GM12873 (cell line): ENCODE data around the gene RALGDS.

Experiments used
- TF ChIP-seq, protein P1 (sequence below): IDR thresholded peaks from 2 replicates; pipeline ENCODE4 v1.5.1; 2012; ENCODE audit warnings: low read depth, mild to moderate bottlenecking, moderate library complexity, low read length, control low read depth; ENCODE audit not compliant: insufficient read depth; ENCODE audit errors: missing control alignments

The RALGDS gene

DNA sequence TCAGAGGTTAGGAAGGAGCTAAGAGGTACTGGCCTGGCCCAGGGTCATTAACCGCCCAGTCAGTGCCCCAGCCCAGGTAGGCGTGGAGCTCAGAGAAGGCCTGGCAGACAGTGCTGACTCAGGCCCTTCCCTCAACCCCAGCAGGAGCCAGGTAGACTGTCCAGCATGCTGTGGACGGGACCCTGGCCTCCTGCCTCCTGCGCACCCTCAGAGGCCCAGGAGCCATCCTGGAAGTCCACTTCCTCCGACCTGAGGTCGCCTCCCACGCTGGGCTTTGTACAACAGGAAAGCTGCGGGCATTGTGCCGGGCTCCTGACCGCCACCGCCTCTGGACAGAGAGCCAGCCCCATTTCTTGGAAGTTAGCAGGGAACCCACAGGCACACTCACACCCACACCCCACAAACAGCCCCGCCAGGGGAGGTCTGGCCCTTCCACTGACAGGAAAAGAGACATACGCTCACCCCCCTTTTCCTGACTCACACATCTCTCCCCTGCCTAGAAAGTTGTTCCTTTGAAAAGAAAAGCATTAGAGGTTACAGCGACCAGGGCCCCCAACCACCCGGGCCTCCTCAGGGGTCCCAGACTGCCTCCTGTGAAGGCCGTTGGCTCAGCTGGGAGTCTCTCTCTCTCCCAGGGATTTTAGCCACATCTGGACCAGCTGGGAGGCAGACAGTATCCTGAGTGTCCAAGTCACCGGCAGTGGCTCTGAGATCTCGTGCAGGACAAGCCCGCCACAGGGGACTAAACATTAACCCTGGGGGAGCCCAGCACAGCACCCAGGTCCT lies 7.7 kb downstream of the RALGDS start:
- TF ChIP-seq, protein P1, sequence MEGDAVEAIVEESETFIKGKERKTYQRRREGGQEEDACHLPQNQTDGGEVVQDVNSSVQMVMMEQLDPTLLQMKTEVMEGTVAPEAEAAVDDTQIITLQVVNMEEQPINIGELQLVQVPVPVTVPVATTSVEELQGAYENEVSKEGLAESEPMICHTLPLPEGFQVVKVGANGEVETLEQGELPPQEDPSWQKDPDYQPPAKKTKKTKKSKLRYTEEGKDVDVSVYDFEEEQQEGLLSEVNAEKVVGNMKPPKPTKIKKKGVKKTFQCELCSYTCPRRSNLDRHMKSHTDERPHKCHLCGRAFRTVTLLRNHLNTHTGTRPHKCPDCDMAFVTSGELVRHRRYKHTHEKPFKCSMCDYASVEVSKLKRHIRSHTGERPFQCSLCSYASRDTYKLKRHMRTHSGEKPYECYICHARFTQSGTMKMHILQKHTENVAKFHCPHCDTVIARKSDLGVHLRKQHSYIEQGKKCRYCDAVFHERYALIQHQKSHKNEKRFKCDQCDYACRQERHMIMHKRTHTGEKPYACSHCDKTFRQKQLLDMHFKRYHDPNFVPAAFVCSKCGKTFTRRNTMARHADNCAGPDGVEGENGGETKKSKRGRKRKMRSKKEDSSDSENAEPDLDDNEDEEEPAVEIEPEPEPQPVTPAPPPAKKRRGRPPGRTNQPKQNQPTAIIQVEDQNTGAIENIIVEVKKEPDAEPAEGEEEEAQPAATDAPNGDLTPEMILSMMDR: no peak

DNA sequence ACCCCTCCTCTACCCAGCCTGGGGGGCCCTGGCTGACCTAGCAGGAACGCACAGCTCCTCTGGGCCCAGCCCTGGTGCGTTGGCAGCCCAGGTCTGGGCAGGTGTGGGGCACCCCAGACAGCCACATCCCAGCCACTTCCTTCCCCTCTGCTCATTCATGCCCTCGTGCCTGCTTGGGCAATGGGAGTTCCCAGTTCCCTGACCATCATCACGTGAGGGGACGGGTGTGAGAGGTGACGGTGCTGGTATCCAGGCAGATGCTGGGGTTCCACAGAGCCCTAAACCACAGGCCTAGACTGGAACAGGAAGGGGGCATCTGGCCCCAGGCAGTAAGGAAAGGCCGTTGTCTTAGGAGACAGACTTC lies 8.4 kb downstream of the RALGDS start:
- TF ChIP-seq, protein P1: no peak

DNA sequence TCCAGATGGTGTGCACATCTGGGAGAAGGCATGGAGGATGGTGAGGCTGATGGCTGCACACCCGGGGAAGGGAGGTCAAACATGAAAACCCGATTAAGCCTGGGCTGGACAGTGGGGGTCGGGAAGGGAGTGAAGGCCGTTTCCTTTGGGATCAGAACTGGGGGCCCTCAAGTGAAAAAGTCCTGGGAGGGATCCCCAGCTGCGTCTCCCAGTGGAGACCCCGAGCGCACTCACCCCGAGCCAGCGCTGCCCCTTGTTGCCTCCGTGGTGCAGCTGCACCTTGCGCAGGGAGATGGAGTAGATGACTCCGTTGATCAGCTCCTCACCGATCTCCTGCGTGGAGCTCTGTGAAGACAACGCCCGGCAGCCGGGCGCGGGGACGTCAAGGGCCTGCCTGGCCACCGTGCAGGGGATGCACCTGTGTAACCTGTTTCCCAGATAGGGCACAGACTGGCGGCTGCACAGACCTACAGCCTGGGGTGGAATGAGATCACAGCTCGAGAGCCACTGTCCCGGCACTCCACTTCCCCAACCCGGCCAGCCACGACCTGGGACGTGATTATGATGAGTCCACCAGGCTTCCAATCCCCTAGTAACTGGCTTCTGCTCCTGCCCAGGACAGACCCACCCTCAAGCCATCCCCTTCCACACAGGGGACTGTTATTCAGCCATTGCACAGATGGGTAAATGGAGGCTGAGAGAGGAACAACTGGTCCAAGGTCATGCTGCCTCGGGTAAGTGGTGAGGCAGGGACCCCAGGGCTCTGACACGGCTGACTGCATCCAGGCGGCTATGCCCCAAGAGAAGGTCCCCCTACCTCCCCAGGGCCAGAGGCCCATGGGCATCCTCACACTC lies 9.0 kb downstream of the RALGDS start:
- TF ChIP-seq, protein P1: no peak

DNA sequence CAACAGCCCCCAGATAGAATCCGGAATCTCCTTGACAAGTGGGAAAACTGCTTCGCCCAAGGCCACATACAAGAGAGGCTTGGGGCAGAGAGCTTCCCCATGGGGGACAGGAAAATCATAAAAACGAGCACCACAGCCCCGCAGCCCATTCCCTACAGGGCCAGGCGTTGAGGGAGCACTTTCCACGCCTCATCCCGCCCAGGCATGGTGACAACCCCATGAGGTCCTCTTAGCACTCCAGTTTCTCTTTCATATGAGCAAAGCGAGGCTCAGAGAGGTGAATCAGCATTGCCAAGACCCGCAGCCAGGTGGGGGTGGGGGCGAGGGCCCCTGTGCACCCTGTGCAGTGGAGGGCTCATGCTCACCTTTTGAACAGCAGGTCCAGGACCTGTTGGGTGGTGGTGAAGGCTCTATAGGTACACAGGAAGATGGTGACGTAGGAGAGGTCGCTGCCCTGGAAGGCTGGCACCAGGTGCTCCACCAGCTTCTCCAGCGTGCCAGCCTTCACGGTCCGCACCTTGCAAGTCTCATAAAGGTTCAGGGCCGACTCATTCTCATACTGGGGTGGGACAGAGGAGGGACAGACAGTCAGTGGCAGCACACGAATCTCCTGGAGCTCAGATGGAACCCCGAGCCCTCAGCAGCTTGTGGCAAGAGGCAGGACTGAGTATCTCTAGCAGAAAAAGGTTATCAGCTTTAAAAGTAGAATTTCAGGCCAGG lies 10.9 kb downstream of the RALGDS start:
- TF ChIP-seq, protein P1: no peak

DNA sequence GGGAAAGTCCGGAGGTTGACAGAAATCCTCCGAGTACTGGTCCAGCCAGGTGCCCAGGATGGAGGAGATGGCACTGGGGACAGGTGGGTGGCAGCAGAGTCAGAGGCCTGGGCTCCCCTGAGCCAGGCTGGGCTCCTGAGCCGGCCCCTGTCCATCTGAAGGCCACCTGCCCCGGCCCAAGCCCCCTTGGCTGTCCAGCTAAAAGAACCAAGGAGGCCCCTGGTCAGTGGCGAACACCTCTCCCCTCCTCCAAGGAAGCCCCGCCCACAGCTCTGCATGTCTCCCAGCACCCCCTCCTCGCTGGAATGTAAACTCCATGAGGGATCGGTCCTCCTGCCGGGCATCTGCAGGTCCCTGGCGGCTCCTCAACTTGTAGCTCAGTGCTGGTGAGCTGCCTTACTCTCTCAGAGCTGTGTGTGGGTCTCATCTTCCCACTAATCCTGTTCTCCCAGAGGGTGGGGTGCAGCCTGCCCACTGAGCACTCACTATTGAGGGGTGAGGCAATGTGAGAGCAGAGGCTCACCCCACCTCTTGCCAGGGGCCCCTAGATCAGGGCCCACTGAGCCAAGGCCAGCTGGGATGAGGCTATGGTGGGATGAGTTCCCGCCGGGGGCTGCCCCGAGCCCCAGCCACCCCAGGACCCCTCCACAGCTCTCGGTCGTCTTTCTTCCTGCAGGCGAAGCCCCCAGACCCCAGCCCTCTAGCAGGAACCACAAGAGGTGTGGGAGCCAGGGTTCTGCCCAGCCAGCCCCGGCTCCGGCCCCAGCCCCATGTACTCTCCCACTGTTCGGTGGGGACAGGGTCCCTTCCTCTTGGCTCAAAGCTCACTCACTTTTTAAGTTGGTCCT lies 12.0 kb downstream of the RALGDS start:
- TF ChIP-seq, protein P1: no peak

DNA sequence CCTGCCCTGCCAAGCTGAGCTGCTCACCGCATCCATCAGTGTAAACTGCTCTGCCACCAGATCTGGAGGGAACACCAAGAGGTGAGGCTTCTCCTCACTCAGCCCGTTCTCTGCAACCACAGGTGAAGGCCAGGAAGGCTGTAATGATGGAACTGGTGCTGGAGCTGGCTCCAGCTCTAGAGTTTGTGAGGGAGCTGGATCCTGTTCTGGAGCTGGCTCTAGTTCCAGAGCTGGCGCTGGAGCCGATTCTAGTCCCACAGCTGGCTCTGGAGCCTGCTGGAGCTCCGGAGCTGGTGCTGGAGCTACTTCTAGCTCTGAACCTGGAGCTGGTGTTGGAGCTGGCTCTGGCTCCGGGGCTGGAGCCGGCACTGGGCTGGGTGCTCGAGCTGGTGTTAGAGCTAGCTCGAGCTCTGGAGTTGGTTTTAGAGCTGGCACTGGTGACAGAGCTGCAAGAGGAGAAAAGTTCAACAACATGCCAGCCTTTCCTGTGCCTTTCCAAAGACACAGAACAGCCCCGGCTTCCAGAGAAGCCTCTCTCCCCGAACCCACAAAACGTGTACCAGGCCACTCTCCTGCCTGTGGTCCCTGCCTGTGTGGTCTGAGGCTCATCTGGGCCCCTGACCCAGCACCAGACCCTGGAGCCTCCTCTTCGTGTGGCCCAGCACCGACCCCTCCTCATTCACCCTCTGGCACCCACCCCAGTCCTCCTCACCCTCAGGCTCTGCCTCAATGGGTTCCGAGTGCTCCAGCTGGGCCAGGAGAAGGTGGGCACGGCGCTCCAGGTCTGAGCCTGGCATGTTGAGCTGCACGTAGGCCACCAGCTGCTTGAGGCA lies 12.9 kb downstream of the RALGDS start:
- TF ChIP-seq, protein P1: no peak
